ENCODE data around the gene HERC4. TPM values are rescaled to one million over a fixed set of nuclear protein-coding genes. Genes with fewer than 3 reads are reported as not detected.

The HERC4 gene
- total RNA-seq, 2 experiments from 2014 or later = 46.0 to 46.8 TPM

- Histone ChIP-seq H3K36me3 (ENCODE audit: insufficient read depth, low read length) (no peaks in the 10 kb centered on the region), H3K4me1 (ENCODE audit: insufficient read depth, low read length) (no peaks in the 10 kb centered on the region), H3K27me3 (ENCODE audit: control insufficient read depth in 1 of 2, insufficient read depth in 2 of 2, low read length in 2 of 2) (no peaks in the 10 kb centered on the region), H3K4me3 (ENCODE audit: low read length) (no peak overlapping the region), H3K27ac (ENCODE audit: low read depth in 1 of 2, low read length in 2 of 2) (no peak overlapping the region), H3K9me3 (ENCODE audit: control insufficient read depth in 1 of 2, insufficient read depth in 1 of 2, low read length in 2 of 2) (no peaks in the 10 kb centered on the region)
- no peak for TF ChIP-seq CTCF (IDR thresholded peaks at IDR 0.05)
- Mint-ChIP-seq H3K27ac (no peak overlapping the region), H3K4me1 (ENCODE audit: low read depth) (no peaks in the 10 kb centered on the region), H3K9me3 (no peaks in the 10 kb centered on the region), H3K27me3 (peaks cover 16% of the 10 kb centered on the region), H3K36me3 (ENCODE audit: low read depth) (no peaks in the 10 kb centered on the region), H3K4me3 (no peak overlapping the region)
- POLR2A ChIA-PET = no interaction called here
- CTCF ChIA-PET = no interaction called here
- DNase-seq = no peak
- no peak for ATAC-seq (ENCODE audit: poor library complexity)
- intact Hi-C loops (cut with DNase I, micrococcal nuclease) = no loop called here
Measured at GRCh38 chr10:68108653-68109052, 33.6 kb upstream of the HERC4 start.

- ChIA-PET CTCF (no interaction called here), POLR2A (no interaction called here)
- Histone ChIP-seq H3K4me1 (ENCODE audit: insufficient read depth, low read length) (no peaks in the 10 kb centered on the region), H3K36me3 (ENCODE audit: insufficient read depth, low read length) (no peaks in the 10 kb centered on the region), H3K27me3 (ENCODE audit: control insufficient read depth in 1 of 2, insufficient read depth in 2 of 2, low read length in 2 of 2) (no peaks in the 10 kb centered on the region), H3K9me3 (ENCODE audit: control insufficient read depth in 1 of 2, insufficient read depth in 1 of 2, low read length in 2 of 2) (no peaks in the 10 kb centered on the region), H3K4me3 (ENCODE audit: low read length) (no peak overlapping the region), H3K27ac (ENCODE audit: low read depth in 1 of 2, low read length in 2 of 2) (no peak overlapping the region)
- H3K4me1 Mint-ChIP-seq (ENCODE audit: low read depth) = no peaks in the 10 kb centered on the region
- peaks cover 16% of the 10 kb centered on the region for H3K27me3 Mint-ChIP-seq
- no peak overlapping the region for H3K4me3 Mint-ChIP-seq
- no peaks in the 10 kb centered on the region for H3K9me3 Mint-ChIP-seq
- H3K36me3 Mint-ChIP-seq (ENCODE audit: low read depth) = no peaks in the 10 kb centered on the region
- no peak for ATAC-seq (ENCODE audit: poor library complexity)
- DNase-seq = no peak
- TF ChIP-seq CTCF (IDR thresholded peaks at IDR 0.05) = no peak
- no peak overlapping the region for H3K27ac Mint-ChIP-seq
- intact Hi-C loops (cut with DNase I, micrococcal nuclease) = no loop called here
Measured at GRCh38 chr10:68108051-68108450, 33.0 kb upstream of the HERC4 start.

GRCh38 chr10:68107651-68108050 lies 32.6 kb upstream of the HERC4 start:
- CTCF ChIA-PET = no interaction called here
- Histone ChIP-seq H3K27me3 (ENCODE audit: control insufficient read depth in 1 of 2, insufficient read depth in 2 of 2, low read length in 2 of 2) (no peaks in the 10 kb centered on the region), H3K9me3 (ENCODE audit: control insufficient read depth in 1 of 2, insufficient read depth in 1 of 2, low read length in 2 of 2) (no peaks in the 10 kb centered on the region), H3K36me3 (ENCODE audit: insufficient read depth, low read length) (no peaks in the 10 kb centered on the region), H3K4me1 (ENCODE audit: insufficient read depth, low read length) (no peaks in the 10 kb centered on the region), H3K27ac (ENCODE audit: low read depth in 1 of 2, low read length in 2 of 2) (no peak overlapping the region), H3K4me3 (ENCODE audit: low read length) (no peak overlapping the region)
- H3K36me3 Mint-ChIP-seq (ENCODE audit: low read depth) = no peaks in the 10 kb centered on the region
- H3K9me3 Mint-ChIP-seq = no peaks in the 10 kb centered on the region
- peaks cover 16% of the 10 kb centered on the region for H3K27me3 Mint-ChIP-seq
- H3K4me1 Mint-ChIP-seq (ENCODE audit: low read depth) = no peaks in the 10 kb centered on the region
- DNase-seq (no peak), ATAC-seq (ENCODE audit: poor library complexity) (no peak)
- H3K27ac Mint-ChIP-seq = no peak overlapping the region
- POLR2A ChIA-PET = no interaction called here
- TF ChIP-seq CTCF (IDR thresholded peaks at IDR 0.05) = no peak
- intact Hi-C loops (cut with DNase I, micrococcal nuclease) = no loop called here
- no peak overlapping the region for H3K4me3 Mint-ChIP-seq

All from CD4-positive, alpha-beta T cell (primary cell).